CD14-positive monocyte (primary cell): ENCODE data around the gene RHOA. TPM values are rescaled to one million over a fixed set of nuclear protein-coding genes. Genes with fewer than 3 reads are reported as not detected.
"Not testable (repeated sequence)": the region's sequence is repeated elsewhere in the genome, so short reads cannot be mapped to it uniquely, and the experiment has no call there.

Experiments
- DNase-seq, 3 donors: peaks; one replicate each; pipeline ENCODE4 v3.0.0-alpha.2; 2011 to 2022
- H2AFZ ChIP-seq: 2 replicates; pipeline ENCODE4 v1.6.0; 2012; ENCODE audit warnings: mild to moderate bottlenecking, low read depth, low read length, inconsistent platforms; ENCODE audit not compliant: insufficient read depth, poor library complexity, severe bottlenecking
- H3K27ac ChIP-seq, 2 donors: 1 replicate in 1 of 2; 2 replicates in 1 of 2; pipeline ENCODE4 v1.5.1; 2012 to 2013; ENCODE audit warnings: low read length in 2 of 2, control low read depth in 1 of 2, inconsistent platforms in 1 of 2, low read depth in 1 of 2, mild to moderate bottlenecking in 1 of 2
- H3K27me3 ChIP-seq, 2 donors: one replicate each; pipeline versions ENCODE4 v1.6.0 to v1.6.1; 2011 to 2013; ENCODE audit warnings: low read length in 2 of 2; ENCODE audit not compliant: control insufficient read depth in 2 of 2, insufficient read depth in 2 of 2
- H3K36me3 ChIP-seq, 2 donors: replicated peaks in 1 of 2; 1 replicate in 1 of 2; 2 replicates in 1 of 2; pipeline versions ENCODE4 v1.5.1 to v1.6.1; 2012 to 2013; ENCODE audit warnings: low read length in 2 of 2, control low read depth in 1 of 2, inconsistent platforms in 1 of 2, mild to moderate bottlenecking in 1 of 2; ENCODE audit not compliant: insufficient read depth in 2 of 2, control insufficient read depth in 1 of 2
- H3K4me1 ChIP-seq, 2 donors: 1 replicate in 1 of 2; 2 replicates in 1 of 2; pipeline versions ENCODE4 v1.5.1 to v1.6.1; 2012 to 2013; ENCODE audit warnings: low read length in 2 of 2, control low read depth in 1 of 2, inconsistent platforms in 1 of 2, mild to moderate bottlenecking in 1 of 2, moderate library complexity in 1 of 2; ENCODE audit not compliant: insufficient read depth in 2 of 2, control insufficient read depth in 1 of 2
- H3K4me2 ChIP-seq: replicated peaks from 2 replicates; pipeline ENCODE3; 2012; ENCODE audit warnings: low read length, moderate library complexity, mild to moderate bottlenecking; ENCODE audit not compliant: poor library complexity, severe bottlenecking; ENCODE audit errors: extremely low read depth
- H3K4me3 ChIP-seq, 3 experiments: fragments of 200-600 bp in 1 of 3; sonication (generic) in 1 of 3; replicated peaks in 1 of 3; 1 replicate in 2 of 3; 2 replicates in 1 of 3; pipeline ENCODE4 v1.5.1; 2011 to 2013; ENCODE audit warnings: low read length in 3 of 3, mild to moderate bottlenecking in 3 of 3, control low read depth in 2 of 3, low read depth in 2 of 3, inconsistent platforms in 1 of 3, moderate library complexity in 1 of 3
- H3K79me2 ChIP-seq: 2 replicates; pipeline ENCODE4 v1.6.0; 2012; ENCODE audit warnings: mild to moderate bottlenecking, control low read depth, inconsistent platforms, low read length, moderate library complexity; ENCODE audit not compliant: insufficient read depth
- H3K9ac ChIP-seq: 2 replicates; pipeline ENCODE4 v1.6.0; 2017; ENCODE audit warnings: low read length, mild to moderate bottlenecking; ENCODE audit not compliant: insufficient read depth, poor library complexity, severe bottlenecking
- H3K9me3 ChIP-seq, 2 donors: replicated peaks in 1 of 2; 1 replicate in 1 of 2; 2 replicates in 1 of 2; pipeline versions ENCODE4 v1.5.1 to v1.6.1; 2012 to 2013; ENCODE audit warnings: low read length in 2 of 2, control low read depth in 1 of 2; ENCODE audit not compliant: control insufficient read depth in 1 of 2, insufficient read depth in 1 of 2
- H4K20me1 ChIP-seq: 2 replicates; pipeline ENCODE4 v1.6.0; 2012; ENCODE audit warnings: mild to moderate bottlenecking, low read length, control low read depth, moderate library complexity; ENCODE audit not compliant: insufficient read depth
- H3K27ac Mint-ChIP-seq, 7 donors: one replicate each; pipeline ENCODE4 v1.8.0; 2020; ENCODE audit warnings: mild to moderate bottlenecking in 7 of 7, mixed read lengths in 7 of 7, moderate library complexity in 6 of 7, inconsistent platforms in 2 of 7
- H3K27me3 Mint-ChIP-seq, 3 donors: one replicate each; pipeline ENCODE4 v1.8.0; 2021 to 2022; ENCODE audit warnings: low read depth in 3 of 3, mild to moderate bottlenecking in 3 of 3, mixed read lengths in 3 of 3, moderate library complexity in 3 of 3, inconsistent platforms in 1 of 3
- H3K36me3 Mint-ChIP-seq, 2 donors: one replicate each; pipeline ENCODE4 v1.8.0; 2020; ENCODE audit warnings: mixed read lengths in 2 of 2, inconsistent platforms in 1 of 2, mild to moderate bottlenecking in 1 of 2
- H3K4me1 Mint-ChIP-seq: one replicate; pipeline ENCODE4 v1.8.0; 2020; ENCODE audit warnings: mild to moderate bottlenecking, mixed read lengths
- H3K4me3 Mint-ChIP-seq, 2 donors: one replicate each; pipeline ENCODE4 v1.8.0; 2020; ENCODE audit warnings: mild to moderate bottlenecking in 2 of 2, mixed read lengths in 2 of 2, moderate library complexity in 1 of 2
- H3K9me3 Mint-ChIP-seq, 7 donors: one replicate each; pipeline ENCODE4 v1.8.0; 2020 to 2022; ENCODE audit warnings: mixed read lengths in 7 of 7, mild to moderate bottlenecking in 6 of 7, moderate library complexity in 6 of 7, inconsistent platforms in 2 of 7
- WGBS: methylation state at CpG from one replicate; pipeline ENCODE4 v1.1.5; 2013; ENCODE audit warnings: missing lambda C conversion rate; ENCODE audit not compliant: insufficient coverage; 5-methylcytosine and 5-hydroxymethylcytosine counted together
- intact Hi-C, 2 donors: fragments of 100-400 bp; cut with micrococcal nuclease; formaldehyde crosslinking; loops; one replicate each; pipeline versions ENCODE4 v1.15.0 to v1.15.1; 2023
- polyA plus RNA-seq, 3 donors: library from polyadenylated mRNA; depleted of rRNA in 1 of 3; unstranded in 2 of 3; stranded (reverse) in 1 of 3; fragments of 300-500 nt in 2 of 3; fragments of >200 nt in 1 of 3; fragmentation: Illumina TruSeq in 2 of 3; gene quantifications; 1 replicate in 2 of 3; 2 replicates in 1 of 3; pipeline ENCODE4 v1.2.3, GENCODE V29; 2012 to 2021
- TF ChIP-seq, protein P1 (sequence below): fragments of 200-600 bp; IDR thresholded peaks from one replicate; pipeline ENCODE4 v1.8.0; 2022; ENCODE audit warnings: antibody characterized with exemption, mild to moderate bottlenecking

RHOA gene
- polyA plus RNA-seq, 3 donors, result 624 to 1,306 (median 1,179) TPM

GRCh38 chr3:49329186-49329585 is 82.6 kb downstream of the RHOA start:
- no CpG with 5 or more reads among the region's 4 CpGs for WGBS
- peaks cover 62 to 84% of the 10 kb centered on the region in 2 donors for H3K36me3 ChIP-seq
- H3K4me3 ChIP-seq, result no peak overlapping the region
- no peak overlapping the region for H2AFZ ChIP-seq
- peak overlapping the region in 1 of 2 donors; percentile 24 for H3K27ac ChIP-seq
- H3K4me3 Mint-ChIP-seq, result no peak overlapping the region
- H3K4me1 Mint-ChIP-seq, result peaks cover 21% of the 10 kb centered on the region
- peaks cover 0 to 2% (median 0%) of the 10 kb centered on the region in 7 donors for H3K9me3 Mint-ChIP-seq
- intact Hi-C loops, result no loop called here
- H4K20me1 ChIP-seq, result peaks cover 53% of the 10 kb centered on the region
- DNase-seq, result no peak
- H3K27me3 ChIP-seq, result no peaks in the 10 kb centered on the region
- no peak overlapping the region for H3K9ac ChIP-seq
- peaks cover 69 to 96% of the 10 kb centered on the region in 2 donors for H3K36me3 Mint-ChIP-seq
- H3K79me2 ChIP-seq, result peaks cover 90% of the 10 kb centered on the region
- peaks cover 0 to 2% (median 0%) of the 10 kb centered on the region in 3 donors for H3K27me3 Mint-ChIP-seq
- H3K27ac Mint-ChIP-seq, result peak overlapping the region in 5 of 7 donors; percentile 2 to 63 (median 22)
- H3K4me1 ChIP-seq, result peaks cover 20 to 22% of the 10 kb centered on the region in 2 donors
- no peaks in the 10 kb centered on the region for H3K9me3 ChIP-seq
- H3K4me2 ChIP-seq, result no peak overlapping the region
- TF ChIP-seq, protein P1, sequence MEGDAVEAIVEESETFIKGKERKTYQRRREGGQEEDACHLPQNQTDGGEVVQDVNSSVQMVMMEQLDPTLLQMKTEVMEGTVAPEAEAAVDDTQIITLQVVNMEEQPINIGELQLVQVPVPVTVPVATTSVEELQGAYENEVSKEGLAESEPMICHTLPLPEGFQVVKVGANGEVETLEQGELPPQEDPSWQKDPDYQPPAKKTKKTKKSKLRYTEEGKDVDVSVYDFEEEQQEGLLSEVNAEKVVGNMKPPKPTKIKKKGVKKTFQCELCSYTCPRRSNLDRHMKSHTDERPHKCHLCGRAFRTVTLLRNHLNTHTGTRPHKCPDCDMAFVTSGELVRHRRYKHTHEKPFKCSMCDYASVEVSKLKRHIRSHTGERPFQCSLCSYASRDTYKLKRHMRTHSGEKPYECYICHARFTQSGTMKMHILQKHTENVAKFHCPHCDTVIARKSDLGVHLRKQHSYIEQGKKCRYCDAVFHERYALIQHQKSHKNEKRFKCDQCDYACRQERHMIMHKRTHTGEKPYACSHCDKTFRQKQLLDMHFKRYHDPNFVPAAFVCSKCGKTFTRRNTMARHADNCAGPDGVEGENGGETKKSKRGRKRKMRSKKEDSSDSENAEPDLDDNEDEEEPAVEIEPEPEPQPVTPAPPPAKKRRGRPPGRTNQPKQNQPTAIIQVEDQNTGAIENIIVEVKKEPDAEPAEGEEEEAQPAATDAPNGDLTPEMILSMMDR, result no peak

GRCh38 chr3:49328350-49328749 is 83.4 kb downstream of the RHOA start:
- Histone ChIP-seq H3K4me1 (peaks cover 12 to 13% of the 10 kb centered on the region in 2 donors), H3K36me3 (peaks cover 64 to 84% of the 10 kb centered on the region in 2 donors), H4K20me1 (peaks cover 62% of the 10 kb centered on the region), H3K79me2 (peaks cover 90% of the 10 kb centered on the region)
- H3K4me2 ChIP-seq, H3K4me3 Mint-ChIP-seq, H3K27ac ChIP-seq, H3K27me3 ChIP-seq, H2AFZ ChIP-seq, H3K9me3 Mint-ChIP-seq, DNase-seq, H3K9ac ChIP-seq, H3K27me3 Mint-ChIP-seq, H3K4me3 ChIP-seq, H3K9me3 ChIP-seq, intact Hi-C loops: not testable (repeated sequence)
- H3K4me1 Mint-ChIP-seq, result peaks cover 13% of the 10 kb centered on the region
- peak overlapping the region in 2 of 7 donors; percentile 30 to 46 for H3K27ac Mint-ChIP-seq
- 100% methylated on average over 2 of the region's 2 CpGs for WGBS
- H3K36me3 Mint-ChIP-seq, result peaks cover 71 to 96% of the 10 kb centered on the region in 2 donors
